ENCODE data around the gene ZNF514.

Gene ZNF514

GRCh38 chr2:95185197-95185596, 25.5 kb upstream of the ZNF514 start:
- TF ChIP-seq TAF1 (IDR thresholded peaks at IDR 0.05; ENCODE audit: low read depth) = no peak
- TF ChIP-seq TEAD4 (IDR thresholded peaks at IDR 0.05) = no peak
- TF ChIP-seq CEBPB (IDR thresholded peaks at IDR 0.05) = no peak

GRCh38 chr2:95181774-95182173, 22.1 kb upstream of the ZNF514 start:
- no peak for TF ChIP-seq CREB1 (IDR thresholded peaks at IDR 0.05; ENCODE audit: low read depth)

GRCh38 chr2:95179451-95179850, 19.8 kb upstream of the ZNF514 start:
- TF ChIP-seq CEBPB (IDR thresholded peaks at IDR 0.05) (no peak), YY1 (IDR thresholded peaks at IDR 0.05; ENCODE audit: low read depth) (no peak), EGR1 (IDR thresholded peaks at IDR 0.05) (no peak), EP300 (IDR thresholded peaks at IDR 0.05; ENCODE audit: borderline replicate concordance) (no peak), RAD21 (IDR thresholded peaks at IDR 0.05; ENCODE audit: low read depth) (no peak), MAX (IDR thresholded peaks at IDR 0.05) (no peak), CREB1 (IDR thresholded peaks at IDR 0.05; ENCODE audit: low read depth) (no peak), TCF12 (IDR thresholded peaks at IDR 0.05; ENCODE audit: low read depth) (no peak), USF1 (IDR thresholded peaks at IDR 0.05) (no peak), TAF1 (IDR thresholded peaks at IDR 0.05; ENCODE audit: low read depth) (no peak), FOXM1 (IDR thresholded peaks at IDR 0.05; ENCODE audit: borderline replicate concordance, low read depth) (no peak), TEAD4 (IDR thresholded peaks at IDR 0.05) (no peak), REST (IDR thresholded peaks at IDR 0.05; ENCODE audit: low read depth) (no peak), ZBTB7A (IDR thresholded peaks at IDR 0.05; ENCODE audit: low read depth) (no peak), NFIC (IDR thresholded peaks at IDR 0.05) (no peak)

GRCh38 chr2:95174031-95174542, 14.4 kb upstream of the ZNF514 start:
- TF ChIP-seq NFIC (IDR thresholded peaks at IDR 0.05) (no peak), ZBTB7A (IDR thresholded peaks at IDR 0.05; ENCODE audit: low read depth) (no peak), CEBPB (IDR thresholded peaks at IDR 0.05) (no peak), TAF1 (IDR thresholded peaks at IDR 0.05; ENCODE audit: low read depth) (no peak), REST (IDR thresholded peaks at IDR 0.05; ENCODE audit: low read depth) (no peak), USF1 (IDR thresholded peaks at IDR 0.05) (no peak), MAX (IDR thresholded peaks at IDR 0.05) (no peak), TCF12 (IDR thresholded peaks at IDR 0.05; ENCODE audit: low read depth) (no peak), RAD21 (IDR thresholded peaks at IDR 0.05; ENCODE audit: low read depth) (no peak), TEAD4 (IDR thresholded peaks at IDR 0.05) (no peak), FOXM1 (IDR thresholded peaks at IDR 0.05; ENCODE audit: borderline replicate concordance, low read depth) (no peak), CREB1 (IDR thresholded peaks at IDR 0.05; ENCODE audit: low read depth) (no peak), EGR1 (IDR thresholded peaks at IDR 0.05) (no peak), EP300 (IDR thresholded peaks at IDR 0.05; ENCODE audit: borderline replicate concordance) (no peak), YY1 (IDR thresholded peaks at IDR 0.05; ENCODE audit: low read depth) (no peak)

GRCh38 chr2:95171902-95172301, 12.3 kb upstream of the ZNF514 start:
- no peak for TF ChIP-seq EGR1 (IDR thresholded peaks at IDR 0.05)
- TF ChIP-seq ZBTB7A (IDR thresholded peaks at IDR 0.05; ENCODE audit: low read depth) = no peak
- no peak for TF ChIP-seq EP300 (IDR thresholded peaks at IDR 0.05; ENCODE audit: borderline replicate concordance)

GRCh38 chr2:95166065-95166763, 6.6 kb upstream of the ZNF514 start:
- TF ChIP-seq FOXM1 (IDR thresholded peaks at IDR 0.05; ENCODE audit: borderline replicate concordance, low read depth) = no peak
- TF ChIP-seq NFIC (IDR thresholded peaks at IDR 0.05) = no peak
- no peak for TF ChIP-seq REST (IDR thresholded peaks at IDR 0.05; ENCODE audit: low read depth)
- TF ChIP-seq CEBPB (IDR thresholded peaks at IDR 0.05) = no peak
- TF ChIP-seq EP300 (IDR thresholded peaks at IDR 0.05; ENCODE audit: borderline replicate concordance) = no peak
- TF ChIP-seq TEAD4 (IDR thresholded peaks at IDR 0.05) = no peak
- no peak for TF ChIP-seq TAF1 (IDR thresholded peaks at IDR 0.05; ENCODE audit: low read depth)
- TF ChIP-seq CREB1 (IDR thresholded peaks at IDR 0.05; ENCODE audit: low read depth) = no peak
- TF ChIP-seq MAX (IDR thresholded peaks at IDR 0.05) = no peak
- TF ChIP-seq RAD21 (IDR thresholded peaks at IDR 0.05; ENCODE audit: low read depth) = no peak
- no peak for TF ChIP-seq ZBTB7A (IDR thresholded peaks at IDR 0.05; ENCODE audit: low read depth)
- TF ChIP-seq USF1 (IDR thresholded peaks at IDR 0.05) = no peak
- TF ChIP-seq YY1 (IDR thresholded peaks at IDR 0.05; ENCODE audit: low read depth) = no peak
- TF ChIP-seq TCF12 (IDR thresholded peaks at IDR 0.05; ENCODE audit: low read depth) = no peak
- no peak for TF ChIP-seq EGR1 (IDR thresholded peaks at IDR 0.05)

Measured in Ishikawa (cell line).